Loucy (cell line): Measurements from ENCODE around the gene TMEM94.

ENCODE experiments used
- H2AFZ ChIP-seq: fragments of 200-600 bp; sonication (generic); 2 replicates; pipeline ENCODE4 v1.6.0; 2016; ENCODE audit warnings: antibody characterized with exemption, mild to moderate bottlenecking, low read length, moderate library complexity
- H3F3A ChIP-seq: fragments of 200-600 bp; 2 replicates; pipeline ENCODE4 v1.6.0; 2016; ENCODE audit warnings: antibody characterized with exemption, low read depth, mild to moderate bottlenecking
- H3K27me3 ChIP-seq: fragments of 200-600 bp; sonication (generic); 2 replicates; pipeline ENCODE4 v1.6.1; 2014; ENCODE audit warnings: low read length, mild to moderate bottlenecking; ENCODE audit not compliant: insufficient read depth, poor library complexity, severe bottlenecking
- H3K36me3 ChIP-seq: fragments of 200-600 bp; sonication (generic); 2 replicates; pipeline ENCODE4 v1.6.1; 2016; ENCODE audit warnings: low read length; ENCODE audit not compliant: insufficient read depth
- H3K4me1 ChIP-seq: fragments of 200-600 bp; sonication (generic); 2 replicates; pipeline ENCODE4 v1.5.1; 2014; ENCODE audit warnings: low read length, mild to moderate bottlenecking; ENCODE audit not compliant: insufficient read depth, poor library complexity, severe bottlenecking
- H3K4me2 ChIP-seq: fragments of 200-600 bp; sonication (generic); 2 replicates; pipeline ENCODE4 v1.6.0; 2014; ENCODE audit warnings: antibody characterized with exemption, low read length, low read depth, mild to moderate bottlenecking; ENCODE audit not compliant: poor library complexity, severe bottlenecking
- H3K4me3 ChIP-seq: fragments of 200-600 bp; sonication (generic); 2 replicates; pipeline ENCODE4 v1.5.1; 2014; ENCODE audit warnings: low read length, mild to moderate bottlenecking, mixed read lengths; ENCODE audit not compliant: poor library complexity, severe bottlenecking
- H3K79me2 ChIP-seq: fragments of 200-600 bp; sonication (generic); 2 replicates; pipeline ENCODE4 v1.6.1; 2014; ENCODE audit warnings: low read length; ENCODE audit not compliant: insufficient read depth
- H3K9ac ChIP-seq: fragments of 200-600 bp; sonication (generic); 2 replicates; pipeline ENCODE4 v1.6.0; 2014; ENCODE audit warnings: mild to moderate bottlenecking, low read depth, low read length, moderate library complexity; ENCODE audit not compliant: poor library complexity, severe bottlenecking
- H3K9me2 ChIP-seq: fragments of 200-600 bp; sonication (generic); replicated peaks from 2 replicates; pipeline ENCODE4 v1.6.1; 2016; ENCODE audit warnings: low read depth, low read length, mixed read lengths
- H3K9me3 ChIP-seq: fragments of 200-600 bp; sonication (generic); 2 replicates; pipeline ENCODE4 v1.6.1; 2014; ENCODE audit warnings: mild to moderate bottlenecking, antibody characterized with exemption, low read length, low read depth; ENCODE audit not compliant: insufficient read depth
- H4K20me1 ChIP-seq: fragments of 200-600 bp; sonication (generic); 2 replicates; pipeline ENCODE4 v1.6.0; 2014; ENCODE audit warnings: antibody characterized with exemption, low read length, mild to moderate bottlenecking; ENCODE audit not compliant: insufficient read depth, poor library complexity, severe bottlenecking
- CTCF ChIP-seq: fragments of 200-600 bp; sonication (generic); conservative IDR thresholded peaks from 2 replicates; pipeline ENCODE4 v1.5.1; 2014; ENCODE audit warnings: mild to moderate bottlenecking, antibody characterized with exemption, low read length
- EZH2phosphoT487 ChIP-seq: fragments of 200-600 bp; IDR thresholded peaks from 2 replicates; pipeline ENCODE4 v1.6.1; 2018; ENCODE audit warnings: antibody characterized with exemption, mild to moderate bottlenecking, moderate library complexity, borderline replicate concordance

Gene TMEM94

GRCh38 chr17:75505640-75506039 is 49.2 kb downstream of the TMEM94 start:
- Histone ChIP-seq H3K4me1 (no peaks in the 10 kb centered on the region), H3K4me2 (no peak overlapping the region), H3K9me2 (no peaks in the 10 kb centered on the region), H3F3A (no peaks in the 10 kb centered on the region), H4K20me1 (no peaks in the 10 kb centered on the region), H3K4me3 (no peak overlapping the region), H3K9ac (no peak overlapping the region), H2AFZ (no peak overlapping the region), H3K27me3 (no peaks in the 10 kb centered on the region), H3K9me3 (no peaks in the 10 kb centered on the region), H3K36me3 (no peaks in the 10 kb centered on the region), H3K79me2 (no peaks in the 10 kb centered on the region)
- no peak for TF ChIP-seq EZH2phosphoT487
- TF ChIP-seq CTCF, result no peak

- no peak overlapping the region for H3K9ac ChIP-seq
- H3K4me2 ChIP-seq, result no peak overlapping the region
- H4K20me1 ChIP-seq, result no peaks in the 10 kb centered on the region
- H3K4me1 ChIP-seq, result no peaks in the 10 kb centered on the region
- no peaks in the 10 kb centered on the region for H3K79me2 ChIP-seq
- TF ChIP-seq EZH2phosphoT487 (no peak), CTCF (no peak)
- H3F3A ChIP-seq, result no peaks in the 10 kb centered on the region
- no peaks in the 10 kb centered on the region for H3K27me3 ChIP-seq
- no peaks in the 10 kb centered on the region for H3K9me3 ChIP-seq
- no peak overlapping the region for H3K4me3 ChIP-seq
- no peaks in the 10 kb centered on the region for H3K36me3 ChIP-seq
- H2AFZ ChIP-seq, result no peak overlapping the region
- no peaks in the 10 kb centered on the region for H3K9me2 ChIP-seq
Observed at GRCh38 chr17:75506134-75506533, 49.7 kb downstream of the TMEM94 start.

- TF ChIP-seq EZH2phosphoT487 (no peak), CTCF (no peak)
- Histone ChIP-seq H2AFZ (no peak overlapping the region), H4K20me1 (no peaks in the 10 kb centered on the region), H3K9me2 (no peaks in the 10 kb centered on the region), H3K36me3 (no peaks in the 10 kb centered on the region), H3K27me3 (no peaks in the 10 kb centered on the region), H3K4me2 (no peak overlapping the region), H3K4me3 (no peak overlapping the region), H3K9me3 (no peaks in the 10 kb centered on the region), H3K79me2 (no peaks in the 10 kb centered on the region), H3F3A (no peaks in the 10 kb centered on the region), H3K4me1 (peaks cover under 1% of the 10 kb centered on the region), H3K9ac (no peak overlapping the region)
Observed at GRCh38 chr17:75506888-75507287, 50.5 kb downstream of the TMEM94 start.
